ENCODE data around the gene SRL. TPM values are rescaled to one million over a fixed set of nuclear protein-coding genes. Genes with fewer than 3 reads are reported as not detected.

SRL gene
- total RNA-seq, 2 donors from 2014 or later = not detected

Other genes with a start within 250 kb of the SRL start
- gene ADCY9, start 125.6 kb downstream of the SRL start, total RNA-seq = 10 to 100 TPM; 22.4 to 29.1 TPM
- 10 to 100 TPM in 1 of 2 donors, 1 to 10 TPM in 1; 8.3 to 18.8 TPM for gene TFAP4, start 30.9 kb upstream of the SRL start, total RNA-seq
- 1 to 10 TPM; 6.0 to 6.3 TPM for gene GLIS2, start 74.0 kb upstream of the SRL start, total RNA-seq
- 10 to 100 TPM; 25.9 to 27.7 TPM for gene PAM16, start 109.2 kb upstream of the SRL start, total RNA-seq
- 10 to 100 TPM; 14.3 to 22.1 TPM for gene VASN, start 129.8 kb upstream of the SRL start, total RNA-seq
- gene CORO7, start 174.5 kb upstream of the SRL start, total RNA-seq = 10 to 100 TPM; 13.2 to 48.8 TPM
- gene DNAJA3, start 183.8 kb upstream of the SRL start, total RNA-seq = 10 to 100 TPM; 26.4 to 29.1 TPM
- gene NMRAL1, start 232.5 kb upstream of the SRL start, total RNA-seq = 10 to 100 TPM; 36.3 to 43.8 TPM
- gene HMOX2, start 234.3 kb upstream of the SRL start, total RNA-seq = 100 to 1,000 TPM in 1 of 2 donors, 10 to 100 TPM in 1; 18.4 to 115 TPM

All from body of pancreas (tissue), 2 donors.